AG09309 (cell line): ENCODE results near the gene NAALADL2.

ENCODE experiments used
- DNase-seq: peaks from one replicate; pipeline ENCODE4 v3.0.0-alpha.2; 2010; ENCODE audit warnings: low read depth
- H3K4me3 ChIP-seq: 2 replicates; pipeline ENCODE4 v1.5.1; 2011; ENCODE audit warnings: mild to moderate bottlenecking, low read depth, low read length, moderate library complexity; ENCODE audit not compliant: control insufficient read depth
- CTCF ChIP-seq: IDR thresholded peaks from 2 replicates; pipeline ENCODE4 v1.5.1; 2011; ENCODE audit warnings: mild to moderate bottlenecking, low read depth, low read length, inconsistent platforms; ENCODE audit not compliant: insufficient read depth, control insufficient read depth; ENCODE audit errors: missing control alignments

Gene NAALADL2

GRCh38 chr3:175279457-175279856 lies 420.3 kb downstream of the NAALADL2 start:
- DNase-seq, result no peak

DNA sequence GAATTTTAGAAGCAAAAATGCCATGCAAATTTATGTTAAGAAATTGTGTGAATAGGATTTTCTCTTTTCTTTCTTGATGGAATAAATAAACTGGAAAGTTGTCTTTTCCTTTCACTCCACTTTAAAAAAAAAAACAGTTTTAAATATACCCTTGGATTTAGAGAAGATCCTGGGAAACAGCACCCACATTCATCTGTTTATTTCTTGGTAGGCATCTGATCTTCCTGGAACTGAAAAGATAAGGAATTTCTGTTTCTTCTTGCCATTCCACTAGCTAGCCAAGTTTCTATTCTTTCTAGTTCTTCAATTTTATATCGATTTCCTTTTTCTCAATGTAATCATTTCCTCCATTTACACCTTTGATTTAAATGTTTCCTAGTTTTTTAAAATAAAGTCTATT lies 420.8 kb downstream of the NAALADL2 start:
- H3K4me3 ChIP-seq, result no peak overlapping the region
- TF ChIP-seq CTCF, result no peak
- DNase-seq, result no peak

More at GRCh38 chr3:175279457-175279856, 420.3 kb downstream of the NAALADL2 start:
- no peak overlapping the region for H3K4me3 ChIP-seq
- no peak for TF ChIP-seq CTCF

DNA sequence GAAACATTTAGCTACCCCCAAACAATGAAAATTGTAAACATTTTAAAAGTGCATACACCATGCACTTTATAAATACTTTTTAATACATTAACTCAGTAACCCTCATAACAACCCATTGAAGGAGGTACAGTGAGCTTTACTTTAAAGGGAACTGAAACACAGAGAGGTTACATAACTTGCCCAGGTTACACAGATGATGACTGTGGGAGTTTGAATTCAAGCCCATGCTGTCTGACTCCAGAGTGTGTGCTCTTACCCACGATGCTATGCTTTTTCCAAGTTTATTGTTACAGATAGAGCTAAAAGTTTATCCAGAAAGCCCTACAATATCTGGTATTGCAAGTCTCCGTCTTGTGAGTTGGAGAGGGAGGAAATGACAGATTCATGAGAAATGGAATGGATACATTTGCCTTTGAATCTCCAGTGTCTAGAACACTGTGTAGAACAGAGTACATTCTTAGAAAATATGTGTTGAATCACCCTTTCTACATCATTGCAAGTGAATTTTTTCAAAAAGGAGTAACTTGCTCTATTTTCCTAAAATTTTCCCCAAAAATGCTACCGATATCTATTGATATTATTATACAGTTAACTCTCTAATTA lies 428.3 kb downstream of the NAALADL2 start:
- no peak overlapping the region for H3K4me3 ChIP-seq
- DNase-seq, result no peak
- TF ChIP-seq CTCF, result no peak

DNA sequence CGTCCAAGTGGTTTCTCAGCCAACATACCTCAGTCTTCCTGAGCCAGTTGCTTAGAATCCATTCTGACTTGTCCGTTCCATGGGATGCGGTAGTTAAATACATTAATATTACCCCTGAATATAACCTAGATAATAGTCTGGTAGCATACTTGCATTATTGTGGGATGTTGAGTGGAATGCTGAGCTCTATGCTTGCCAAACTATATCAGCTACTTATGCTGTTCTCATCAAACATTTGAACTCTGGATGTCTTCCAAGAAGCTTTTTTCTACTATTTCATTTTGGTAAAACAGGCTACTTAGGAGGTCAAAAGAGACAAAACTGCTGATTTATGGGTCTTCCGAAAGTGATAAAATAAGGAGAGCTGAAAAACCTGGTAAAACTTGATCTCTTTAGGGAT lies 429.5 kb downstream of the NAALADL2 start:
- no peak for DNase-seq
- no peak overlapping the region for H3K4me3 ChIP-seq
- TF ChIP-seq CTCF, result no peak

GRCh38 chr3:175294793-175295192 lies 435.7 kb downstream of the NAALADL2 start:
- no peak for DNase-seq
- no peak for TF ChIP-seq CTCF
- H3K4me3 ChIP-seq, result no peak overlapping the region

- no peak for TF ChIP-seq CTCF
- DNase-seq, result peak; percentile 20
- no peak overlapping the region for H3K4me3 ChIP-seq
Measured at GRCh38 chr3:175295248-175296130, 436.4 kb downstream of the NAALADL2 start.
